GM21390 (cell line): Measurements from ENCODE around the gene CORO2B.
"Not testable (repeated sequence)": the region's sequence is repeated elsewhere in the genome, so short reads cannot be mapped to it uniquely, and the experiment has no call there.

ENCODE experiments used
- ATAC-seq: cut with Tn5 transposase; IDR thresholded peaks from one replicate; pipeline ENCODE4 v1.9.1; 2021; ENCODE audit not compliant: unreplicated experiment

The CORO2B gene

GRCh38 chr15:68667800-68668625 is 89.2 kb downstream of the CORO2B start:
- no peak for ATAC-seq

- no peak for ATAC-seq
These were observed 90.3 kb downstream of the CORO2B start for GRCh38 chr15:68668926-68669600.

- ATAC-seq: no peak
These were observed 93.5 kb downstream of the CORO2B start for GRCh38 chr15:68672251-68672650.

GRCh38 chr15:68672781-68673205 is 94.0 kb downstream of the CORO2B start:
- ATAC-seq: no peak

GRCh38 chr15:68674975-68675374 is 96.2 kb downstream of the CORO2B start:
- no peak for ATAC-seq

GRCh38 chr15:68676011-68676605 is 97.3 kb downstream of the CORO2B start:
- ATAC-seq: no peak

GRCh38 chr15:68676926-68677325 is 98.1 kb downstream of the CORO2B start:
- no peak for ATAC-seq

- ATAC-seq: no peak
These were observed 99.2 kb downstream of the CORO2B start for GRCh38 chr15:68677996-68678395.

- ATAC-seq: no peak
These were observed 100.0 kb downstream of the CORO2B start for GRCh38 chr15:68678746-68679145.

- ATAC-seq: no peak
These were observed 100.4 kb downstream of the CORO2B start for GRCh38 chr15:68679161-68679560.

- ATAC-seq: no peak
These were observed 101.2 kb downstream of the CORO2B start for GRCh38 chr15:68679961-68680371.

GRCh38 chr15:68680756-68681155 is 102.0 kb downstream of the CORO2B start:
- not testable (repeated sequence) for ATAC-seq

- ATAC-seq: no peak
These were observed 103.0 kb downstream of the CORO2B start for GRCh38 chr15:68681836-68682235.

- ATAC-seq: no peak
These were observed 103.5 kb downstream of the CORO2B start for GRCh38 chr15:68682330-68682729.

GRCh38 chr15:68683026-68683425 is 104.2 kb downstream of the CORO2B start:
- ATAC-seq: no peak

GRCh38 chr15:68683551-68683950 is 104.8 kb downstream of the CORO2B start:
- no peak for ATAC-seq

- no peak for ATAC-seq
These were observed 105.7 kb downstream of the CORO2B start for GRCh38 chr15:68684476-68684875.

GRCh38 chr15:68687136-68687735 is 108.4 kb downstream of the CORO2B start:
- ATAC-seq: no peak

- ATAC-seq: no peak
These were observed 112.9 kb downstream of the CORO2B start for GRCh38 chr15:68691705-68692104.

- ATAC-seq: no peak
These were observed 114.3 kb downstream of the CORO2B start for GRCh38 chr15:68693071-68693470.

- ATAC-seq: no peak
These were observed 115.3 kb downstream of the CORO2B start for GRCh38 chr15:68694111-68694510.
